ENCODE results near the gene RASGRP3. TPM values are rescaled to one million over a fixed set of nuclear protein-coding genes. Genes with fewer than 3 reads are reported as not detected.

Gene RASGRP3
- total and polyA plus RNA-seq, 9 of the 15 experiments (the other 6 are each of a cell fraction or from before 2014, with no cell fraction given) = 0.18 to 1.7 (median 1.2) TPM

GRCh38 chr2:33437297-33437696 is 39.2 kb upstream of the RASGRP3 start:
- in situ Hi-C loops (cut with MboI) (no loop called here), intact Hi-C loops (cut with micrococcal nuclease) (no loop called here)
- peak in 3 of 4 experiments; percentile 13 to 60 (median 40) for DNase-seq (ENCODE audit: extremely low read depth in 1 of 4, low spot score in 3 of 4)
- BruUV-seq (replicated peaks) = no TSS peak
- Histone ChIP-seq H3K27me3 (ENCODE audit: control insufficient read depth in 2 of 2, insufficient read depth in 2 of 2, low read length in 2 of 2) (no peaks in the 10 kb centered on the region), H3K36me3 (ENCODE audit: control insufficient read depth, insufficient read depth, low read length) (no peaks in the 10 kb centered on the region), H3K79me2 (ENCODE audit: control insufficient read depth, insufficient read depth, low read length) (no peaks in the 10 kb centered on the region), H4K20me1 (replicated peaks; ENCODE audit: control insufficient read depth, insufficient read depth, low read length) (no peaks in the 10 kb centered on the region), H3K9ac (ENCODE audit: insufficient read depth in 1 of 2, low read depth in 2 of 2, low read length in 2 of 2) (0 out of 4 replicates have a peak overlapping the region, but pooled peaks of 1 of the 2 experiments have one; percentile 10), H3K4me2 (ENCODE audit: insufficient read depth, low read length) (no peak overlapping the region), H3K9me1 (ENCODE audit: control insufficient read depth, insufficient read depth, low read length) (no peaks in the 10 kb centered on the region), H3K4me1 (replicated peaks in 1 of 2; ENCODE audit: control insufficient read depth in 2 of 2, insufficient read depth in 2 of 2, low read length in 2 of 2) (peaks cover 0 to 7% of the 10 kb centered on the region in 2 experiments; a peak in 2 of 5 replicates), H3K9me3 (replicated peaks; ENCODE audit: control insufficient read depth, insufficient read depth, low read depth, low read length) (no peaks in the 10 kb centered on the region), H3K4me3 (no peak overlapping the region), H3K27ac (ENCODE audit: extremely low read depth, low read depth, low read length) (0 out of 3 replicates have a peak overlapping the region, but pooled peaks have one; percentile 53), H2AFZ (ENCODE audit: low read depth, low read length) (peak overlapping the region; percentile 15; the same call in 1 of the 2 replicates)
- peak; percentile 69 for ATAC-seq
- peak; percentile 23 for FAIRE-seq
- WGBS (ENCODE audit: insufficient coverage, low coverage, missing lambda C conversion rate) = 0% methylated on average over 4 of the region's 4 CpGs
- ChIA-PET POLR2A (no interaction called here), CTCF (ENCODE audit: low intra/inter-chr PET ratio) (no interaction called here)
- TF ChIP-seq HMBOX1 (IDR thresholded peaks at IDR 0.05) (0 out of 2 replicates have a peak, but pooled peaks have one; percentile 14), RBM15 (IDR thresholded peaks at IDR 0.05; ENCODE audit: insufficient read depth, low read length) (no peak), ID3 (CRISPR knock-in tag; IDR thresholded peaks at IDR 0.05) (no peak), ID3 (tag; IDR thresholded peaks at IDR 0.05) (no peak), ILF3 (IDR thresholded peaks at IDR 0.05; ENCODE audit: borderline replicate concordance) (no peak), REST (IDR thresholded peaks at IDR 0.05; ENCODE audit: borderline replicate concordance) (peak; percentile 93), REST (CRISPR knock-in tag; IDR thresholded peaks at IDR 0.05; ENCODE audit: low read depth) (no peak), ZFP1 (CRISPR knock-in tag; IDR thresholded peaks at IDR 0.05) (no peak), ZNF121 (CRISPR knock-in tag; conservative IDR thresholded peaks at IDR 0.05) (no peak), NFE2 (IDR thresholded peaks at IDR 0.05; ENCODE audit: low read depth) (peak; percentile 77), BMI1 (IDR thresholded peaks at IDR 0.05; ENCODE audit: low read length) (no peak), SOX6 (IDR thresholded peaks at IDR 0.05) (peak; percentile 50; the same call in 1 of the 2 replicates), MAFG (tag; conservative IDR thresholded peaks at IDR 0.05) (peak; percentile 39), DMBX1 (CRISPR knock-in tag; IDR thresholded peaks at IDR 0.05; ENCODE audit: borderline replicate concordance) (0 out of 2 replicates have a peak, but pooled peaks have one; percentile 22), ARID1B (IDR thresholded peaks at IDR 0.05) (peak; percentile 81)

All from K562 (cell line).